Measurements from ENCODE around the gene SPRR3. TPM values are rescaled to one million over a fixed set of nuclear protein-coding genes. Genes with fewer than 3 reads are reported as not detected.
A peak's percentile ranks its signal among the peaks of the same experiment; 100 is the strongest.

SPRR3 gene
- polyA plus RNA-seq, 3 donors, result not detected

DNA sequence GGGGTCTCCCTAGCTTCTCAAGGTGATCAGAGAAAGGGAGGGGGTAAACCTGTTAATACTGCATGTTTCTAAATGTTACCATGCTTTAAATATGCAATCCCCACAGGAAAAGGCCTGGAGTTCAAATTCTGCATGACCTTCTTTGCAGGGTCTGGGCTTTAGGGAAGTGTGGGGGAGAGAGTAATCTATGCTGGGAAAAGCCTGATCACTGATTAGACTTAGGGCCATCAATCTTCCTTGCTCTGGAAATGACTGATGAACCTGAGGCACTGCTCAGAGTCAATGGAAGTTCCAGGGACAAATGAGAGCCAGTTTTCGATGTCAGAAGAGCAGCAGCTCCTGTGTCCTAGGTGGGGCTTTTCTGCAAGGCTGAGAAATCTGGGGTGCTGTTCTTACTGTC lies 20.9 kb upstream of the SPRR3 start:
- Mint-ChIP-seq H3K36me3 (no peaks in the 10 kb centered on the region), H3K27me3 (ENCODE audit: low read depth in 3 of 3) (peaks cover 6 to 17% (median 9%) of the 10 kb centered on the region in 3 donors), H3K4me3 (no peak overlapping the region), H3K4me1 (no peaks in the 10 kb centered on the region), H3K9me3 (peaks cover 0 to 3% (median 0%) of the 10 kb centered on the region in 7 donors), H3K27ac (peak overlapping the region in 1 of 7 donors; percentile 26)
- no peak for DNase-seq
- TF ChIP-seq, protein P1, sequence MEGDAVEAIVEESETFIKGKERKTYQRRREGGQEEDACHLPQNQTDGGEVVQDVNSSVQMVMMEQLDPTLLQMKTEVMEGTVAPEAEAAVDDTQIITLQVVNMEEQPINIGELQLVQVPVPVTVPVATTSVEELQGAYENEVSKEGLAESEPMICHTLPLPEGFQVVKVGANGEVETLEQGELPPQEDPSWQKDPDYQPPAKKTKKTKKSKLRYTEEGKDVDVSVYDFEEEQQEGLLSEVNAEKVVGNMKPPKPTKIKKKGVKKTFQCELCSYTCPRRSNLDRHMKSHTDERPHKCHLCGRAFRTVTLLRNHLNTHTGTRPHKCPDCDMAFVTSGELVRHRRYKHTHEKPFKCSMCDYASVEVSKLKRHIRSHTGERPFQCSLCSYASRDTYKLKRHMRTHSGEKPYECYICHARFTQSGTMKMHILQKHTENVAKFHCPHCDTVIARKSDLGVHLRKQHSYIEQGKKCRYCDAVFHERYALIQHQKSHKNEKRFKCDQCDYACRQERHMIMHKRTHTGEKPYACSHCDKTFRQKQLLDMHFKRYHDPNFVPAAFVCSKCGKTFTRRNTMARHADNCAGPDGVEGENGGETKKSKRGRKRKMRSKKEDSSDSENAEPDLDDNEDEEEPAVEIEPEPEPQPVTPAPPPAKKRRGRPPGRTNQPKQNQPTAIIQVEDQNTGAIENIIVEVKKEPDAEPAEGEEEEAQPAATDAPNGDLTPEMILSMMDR (IDR thresholded peaks at IDR 0.05), result no peak
- WGBS (ENCODE audit: insufficient coverage), result 100% methylated on average over 1 of the region's 1 CpG
- Histone ChIP-seq H3K27ac (ENCODE audit: low read depth in 1 of 2, low read length in 2 of 2) (no peak overlapping the region), H4K20me1 (ENCODE audit: insufficient read depth, low read length) (no peaks in the 10 kb centered on the region), H3K79me2 (ENCODE audit: insufficient read depth, low read length) (no peaks in the 10 kb centered on the region), H3K4me2 (replicated peaks; ENCODE audit: extremely low read depth, low read length, poor library complexity, severe bottlenecking) (no peak overlapping the region), H3K9ac (ENCODE audit: insufficient read depth, low read length, poor library complexity, severe bottlenecking) (no peak overlapping the region), H3K4me3 (replicated peaks in 1 of 3; ENCODE audit: low read depth in 2 of 3, low read length in 3 of 3) (no peak overlapping the region), H3K9me3 (replicated peaks in 1 of 2; ENCODE audit: control insufficient read depth in 1 of 2, insufficient read depth in 1 of 2, low read length in 2 of 2) (no peaks in the 10 kb centered on the region), H3K36me3 (replicated peaks in 1 of 2; ENCODE audit: control insufficient read depth in 1 of 2, insufficient read depth in 2 of 2, low read length in 2 of 2) (no peaks in the 10 kb centered on the region), H3K27me3 (ENCODE audit: control insufficient read depth in 2 of 2, insufficient read depth in 2 of 2, low read length in 2 of 2) (no peaks in the 10 kb centered on the region), H2AFZ (ENCODE audit: insufficient read depth, low read depth, low read length, poor library complexity, severe bottlenecking) (no peak overlapping the region), H3K4me1 (ENCODE audit: control insufficient read depth in 1 of 2, insufficient read depth in 2 of 2, low read length in 2 of 2) (no peaks in the 10 kb centered on the region)
- intact Hi-C loops (cut with micrococcal nuclease), result no loop called here

DNA sequence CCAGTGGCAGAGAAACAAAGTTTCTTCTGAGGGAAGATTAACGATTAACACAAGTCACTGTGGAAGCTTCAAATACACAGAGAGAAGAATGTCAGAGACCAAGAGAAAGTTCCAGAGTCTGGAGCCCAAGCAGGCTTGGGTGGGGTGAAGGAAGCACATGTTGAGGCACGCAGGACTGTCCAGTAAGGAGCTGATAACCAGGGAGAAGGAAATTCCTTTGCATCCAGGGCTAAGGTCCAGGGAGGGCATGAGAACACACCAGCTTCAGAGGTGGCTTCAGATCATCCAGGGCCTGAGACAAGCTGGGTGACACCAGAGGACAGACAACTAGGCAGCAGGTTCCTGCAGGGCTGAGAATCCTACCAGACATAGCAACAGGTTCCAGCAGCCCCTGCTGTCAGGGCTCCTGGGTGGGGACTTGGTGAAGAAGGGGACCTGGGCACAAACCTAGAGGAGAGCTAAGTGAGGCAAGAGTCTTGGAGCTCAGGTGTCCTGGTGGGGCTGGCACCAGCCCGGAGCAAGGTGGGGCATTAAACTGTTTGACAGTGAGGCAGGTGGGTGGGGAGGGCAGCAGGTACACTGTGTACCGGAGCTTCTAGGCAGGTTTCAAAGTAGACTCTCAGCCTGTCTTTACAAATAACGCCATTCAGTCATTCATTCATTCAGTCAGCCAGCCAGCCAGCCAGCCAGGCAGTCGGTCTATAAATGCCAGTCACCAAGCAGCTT lies 20.2 kb upstream of the SPRR3 start:
- H3K27ac ChIP-seq (ENCODE audit: low read depth in 1 of 2, low read length in 2 of 2), result no peak overlapping the region
- intact Hi-C loops (cut with micrococcal nuclease), result no loop called here
- H3K4me3 ChIP-seq (replicated peaks in 1 of 3; ENCODE audit: low read depth in 2 of 3, low read length in 3 of 3), result no peak overlapping the region
- 94% methylated on average over 4 of the region's 6 CpGs for WGBS (ENCODE audit: insufficient coverage)
- H2AFZ ChIP-seq (ENCODE audit: insufficient read depth, low read depth, low read length, poor library complexity, severe bottlenecking), result no peak overlapping the region
- H3K4me1 ChIP-seq (ENCODE audit: control insufficient read depth in 1 of 2, insufficient read depth in 2 of 2, low read length in 2 of 2), result no peaks in the 10 kb centered on the region
- TF ChIP-seq, protein P1 (IDR thresholded peaks at IDR 0.05), result no peak
- no peaks in the 10 kb centered on the region for H3K9me3 ChIP-seq (replicated peaks in 1 of 2; ENCODE audit: control insufficient read depth in 1 of 2, insufficient read depth in 1 of 2, low read length in 2 of 2)
- H3K27ac Mint-ChIP-seq, result peak overlapping the region in 1 of 7 donors; percentile 32
- no peaks in the 10 kb centered on the region for H4K20me1 ChIP-seq (ENCODE audit: insufficient read depth, low read length)
- H3K9ac ChIP-seq (ENCODE audit: insufficient read depth, low read length, poor library complexity, severe bottlenecking), result no peak overlapping the region
- H3K79me2 ChIP-seq (ENCODE audit: insufficient read depth, low read length), result no peaks in the 10 kb centered on the region
- H3K27me3 Mint-ChIP-seq (ENCODE audit: low read depth in 3 of 3), result peaks cover 6 to 17% (median 9%) of the 10 kb centered on the region in 3 donors
- no peaks in the 10 kb centered on the region for H3K36me3 Mint-ChIP-seq
- peaks cover 0 to 3% (median 0%) of the 10 kb centered on the region in 7 donors for H3K9me3 Mint-ChIP-seq
- no peak overlapping the region for H3K4me2 ChIP-seq (replicated peaks; ENCODE audit: extremely low read depth, low read length, poor library complexity, severe bottlenecking)
- H3K4me1 Mint-ChIP-seq, result no peaks in the 10 kb centered on the region
- no peaks in the 10 kb centered on the region for H3K27me3 ChIP-seq (ENCODE audit: control insufficient read depth in 2 of 2, insufficient read depth in 2 of 2, low read length in 2 of 2)
- no peak overlapping the region for H3K4me3 Mint-ChIP-seq
- no peak for DNase-seq
- no peaks in the 10 kb centered on the region for H3K36me3 ChIP-seq (replicated peaks in 1 of 2; ENCODE audit: control insufficient read depth in 1 of 2, insufficient read depth in 2 of 2, low read length in 2 of 2)

Data from CD14-positive monocyte (primary cell).